Measurements from ENCODE around the gene ZNF831.

- no peak for TF ChIP-seq CTCF (IDR thresholded peaks at IDR 0.05 in 4 of 5, conservative IDR thresholded peaks at IDR 0.05 in 1 of 5)
- no peak for TF ChIP-seq POLR2A (IDR thresholded peaks at IDR 0.05)
Measured at GRCh38 chr20:59219211-59219610, 55.6 kb downstream of the ZNF831 start.
